Central memory CD4-positive, alpha-beta T cell (primary cell): Measurements from ENCODE around the gene OCA2.

ENCODE experiments used
- DNase-seq: peaks from one replicate; pipeline ENCODE4 v3.0.0; 2022

OCA2 gene

DNA sequence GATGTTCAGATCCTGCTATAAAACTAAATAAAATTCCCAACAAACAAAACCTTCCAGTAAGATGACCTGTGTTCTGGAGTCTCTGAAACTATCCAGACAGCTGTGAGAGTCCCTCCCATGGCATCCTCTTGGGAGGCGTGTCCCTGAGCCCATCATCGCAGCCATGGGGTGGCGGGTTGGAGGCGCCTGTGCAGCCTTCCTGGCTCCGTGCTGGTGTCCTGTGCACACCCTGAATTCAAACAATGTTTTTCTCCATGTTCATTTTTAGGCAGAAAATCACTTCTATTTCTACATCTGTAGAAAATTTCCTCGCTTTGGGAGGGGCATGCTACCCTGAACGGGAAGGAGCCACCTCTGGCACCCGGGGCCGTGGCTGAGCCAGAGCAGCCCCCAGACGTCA is 19.4 kb upstream of the OCA2 start:
- DNase-seq = no peak

DNA sequence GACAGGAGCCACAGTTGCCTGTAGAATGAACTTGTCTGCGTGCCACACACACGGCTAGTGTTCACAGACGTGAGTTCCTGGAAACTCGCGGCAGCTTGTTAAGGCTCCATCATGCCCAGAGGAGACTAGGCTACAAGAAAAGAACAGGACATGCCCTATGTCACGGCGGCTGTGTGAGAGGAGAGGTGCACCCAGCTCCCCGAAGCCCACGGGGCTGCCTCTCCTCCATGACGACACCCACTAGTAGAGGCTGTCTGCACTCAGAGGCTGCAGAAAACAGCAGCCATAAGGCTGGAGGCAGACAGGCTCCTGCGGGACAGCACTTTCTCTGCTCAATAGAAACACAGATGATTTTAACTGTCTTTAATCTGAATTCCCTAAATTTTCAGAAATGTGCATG is 19.0 kb upstream of the OCA2 start:
- no peak for DNase-seq

DNA sequence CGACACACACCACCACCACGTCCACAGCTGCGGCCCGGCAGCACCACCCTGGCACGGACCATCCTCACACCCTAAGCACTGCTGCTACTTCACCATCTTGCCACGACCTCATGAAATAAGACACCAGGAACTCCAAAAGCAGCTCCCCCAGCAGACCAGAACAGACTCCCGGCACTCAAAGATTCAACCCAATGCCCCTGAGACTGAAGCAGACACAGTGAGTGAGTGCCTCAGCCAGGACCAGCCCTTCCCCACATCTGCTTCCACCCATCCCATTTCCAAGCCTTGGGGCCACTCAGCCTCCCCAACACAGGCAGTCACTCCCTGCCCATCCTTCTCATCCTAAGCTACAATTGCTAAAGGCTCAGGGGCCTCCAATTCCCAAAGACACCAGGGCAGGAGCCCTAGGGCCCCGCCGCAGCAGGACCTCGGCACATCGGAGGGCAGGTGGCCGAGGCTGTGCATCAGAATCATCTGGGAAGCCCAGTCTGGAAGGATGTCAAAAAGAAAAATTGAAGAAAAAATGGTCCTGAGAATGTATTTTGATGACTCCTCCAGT is 18.4 kb upstream of the OCA2 start:
- no peak for DNase-seq

DNA sequence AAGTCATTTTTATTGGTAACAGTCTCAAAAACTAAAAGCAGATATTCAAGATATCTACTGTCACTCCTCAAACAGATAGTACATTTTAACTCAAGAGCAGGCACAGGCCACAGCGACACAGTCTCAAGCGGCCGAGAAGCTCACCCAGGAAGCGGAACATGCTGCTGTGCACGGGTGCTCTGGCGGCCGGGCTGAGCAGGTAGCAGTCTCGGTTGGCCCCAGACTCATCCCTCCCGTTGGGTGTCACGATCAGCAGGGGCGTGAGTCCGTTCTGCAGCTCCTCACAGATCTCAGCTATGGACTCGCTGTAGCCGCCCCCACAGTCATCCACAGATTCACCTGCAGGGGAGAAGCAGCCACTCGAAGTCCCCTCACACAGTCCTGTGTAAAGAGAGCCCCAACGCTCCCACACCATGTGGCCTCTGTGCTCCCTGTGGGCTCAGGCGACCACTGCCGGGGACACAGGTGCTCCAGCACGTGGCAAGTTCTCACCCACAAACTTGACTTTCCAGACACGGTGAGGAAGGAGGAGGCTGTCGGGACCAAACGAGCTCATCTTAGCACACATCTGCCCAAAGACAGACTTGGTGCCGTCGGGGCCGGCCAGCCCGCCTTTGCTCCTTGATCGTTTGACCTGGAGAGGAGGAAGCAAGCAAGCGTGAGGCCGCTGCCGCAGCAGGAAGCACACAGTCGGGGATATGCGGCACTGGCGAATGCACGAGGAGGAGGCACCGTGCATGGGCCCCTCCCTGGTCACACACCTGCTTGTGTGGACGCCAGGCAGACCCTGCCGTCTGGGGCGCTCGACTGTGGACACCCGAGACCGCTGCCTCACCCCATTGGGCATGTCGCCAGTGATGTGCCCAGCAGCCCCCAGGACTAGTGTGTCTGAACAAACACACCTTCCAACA is 17.7 kb upstream of the OCA2 start:
- DNase-seq = no peak

DNA sequence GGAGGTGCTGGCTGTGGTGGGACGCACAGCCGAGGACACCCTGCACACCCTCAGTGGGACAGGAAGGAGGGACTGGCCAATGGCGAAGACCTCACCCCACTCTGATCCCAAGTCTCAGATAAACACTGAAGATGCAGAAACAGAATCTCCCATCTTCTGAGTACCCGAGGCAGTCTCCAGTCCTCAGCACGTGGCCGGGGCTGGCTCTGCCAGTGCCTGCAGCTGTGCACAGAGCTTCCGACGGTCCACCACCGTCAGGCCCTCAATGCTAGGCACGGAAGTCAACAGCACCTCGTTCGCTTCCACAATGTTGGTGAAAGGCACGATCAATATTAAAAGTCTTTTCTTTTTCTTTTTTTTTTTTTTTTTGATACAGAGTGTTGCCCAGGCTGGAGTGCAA is 16.8 kb upstream of the OCA2 start:
- no peak for DNase-seq

DNA sequence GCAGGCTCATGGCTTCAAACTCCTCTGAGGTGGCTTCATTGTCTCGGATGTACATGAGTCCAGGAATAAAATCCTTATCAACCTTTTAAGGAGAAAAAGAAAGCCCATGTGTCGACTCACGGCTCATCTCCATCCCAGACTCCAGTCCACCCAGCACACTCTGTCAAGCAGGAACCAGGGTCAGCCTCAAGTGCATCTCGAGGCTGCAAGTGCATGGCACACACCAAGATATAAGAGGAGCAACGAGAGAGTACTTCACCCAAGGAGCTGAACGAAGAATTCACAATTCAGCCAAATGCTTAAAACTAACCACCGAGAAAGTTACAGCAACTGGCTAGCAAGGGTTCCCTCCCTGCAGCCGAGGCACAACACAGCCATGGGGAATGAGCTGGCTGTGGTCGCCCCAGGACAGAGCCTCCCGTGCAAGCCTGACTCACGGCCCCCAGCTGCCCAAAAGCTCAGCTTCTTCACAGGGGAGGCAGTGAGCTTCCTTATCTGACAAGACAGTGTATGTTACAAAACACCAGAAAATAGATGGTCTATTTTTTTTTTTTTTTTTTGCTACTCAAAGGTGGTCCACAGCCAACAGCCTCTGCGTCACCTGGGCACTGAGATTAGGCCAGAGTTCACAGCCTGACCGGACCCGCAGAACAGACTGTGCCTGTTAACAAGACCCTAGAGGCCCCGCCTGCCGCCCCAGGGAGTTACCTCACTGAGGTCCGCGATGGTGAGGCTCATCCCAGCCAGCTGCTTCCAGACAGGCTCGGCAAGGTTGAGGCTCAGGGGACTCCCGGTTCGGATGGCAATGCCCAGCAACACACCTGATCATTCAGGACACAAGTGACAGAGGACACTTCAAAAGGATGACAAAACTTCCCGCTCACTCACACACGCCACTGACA is 15.9 kb upstream of the OCA2 start:
- no peak for DNase-seq

DNA sequence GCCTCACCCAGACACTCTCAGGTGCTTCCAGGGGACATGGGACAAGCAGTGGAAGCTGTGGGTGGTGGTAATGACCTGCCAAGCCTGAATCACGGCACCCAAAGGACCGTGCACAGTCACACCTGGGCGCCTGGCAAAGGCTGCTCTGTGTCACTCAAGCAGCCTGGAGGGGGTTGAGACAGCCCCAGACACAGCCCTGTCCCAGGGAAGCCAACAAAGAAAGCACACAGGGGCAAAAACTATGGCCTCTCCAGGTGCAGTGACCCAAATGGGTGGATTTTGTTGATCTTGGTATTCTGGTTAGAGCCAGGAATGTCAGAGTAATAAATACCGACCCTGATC is 15.0 kb upstream of the OCA2 start:
- no peak for DNase-seq

DNA sequence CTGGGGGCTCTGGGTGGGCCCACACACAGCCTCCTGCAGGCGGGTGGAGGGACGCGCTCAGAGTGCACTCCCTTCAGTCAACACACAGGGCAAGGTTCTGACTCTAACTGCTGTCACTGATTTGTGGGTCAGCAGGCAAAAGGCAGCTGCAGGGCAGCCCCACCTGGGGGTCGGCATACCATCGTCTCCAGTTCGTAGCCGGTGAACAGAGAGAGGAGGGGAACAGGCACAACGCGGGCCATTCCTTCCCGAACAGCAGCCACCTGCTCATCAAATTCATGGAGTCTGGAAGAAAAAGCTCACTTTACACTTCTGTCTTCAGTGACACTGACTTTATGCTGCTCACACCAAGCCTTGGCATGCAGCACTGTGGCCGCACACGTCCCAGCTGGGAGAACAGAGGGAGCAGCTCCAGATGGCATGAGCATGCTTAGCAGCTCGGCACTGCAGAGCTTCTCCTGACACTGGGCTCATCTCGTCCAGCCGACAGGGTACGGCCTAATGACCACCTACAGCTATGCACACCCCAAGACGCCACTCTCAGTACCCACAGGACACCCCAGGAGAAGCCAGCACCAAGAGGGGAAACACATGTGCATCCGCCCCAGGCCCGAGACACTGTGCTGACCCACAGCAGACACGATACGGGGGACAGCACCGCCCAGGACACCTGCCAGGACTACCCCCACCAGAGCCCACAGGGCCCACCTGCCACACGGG is 14.4 kb upstream of the OCA2 start:
- DNase-seq = no peak

DNA sequence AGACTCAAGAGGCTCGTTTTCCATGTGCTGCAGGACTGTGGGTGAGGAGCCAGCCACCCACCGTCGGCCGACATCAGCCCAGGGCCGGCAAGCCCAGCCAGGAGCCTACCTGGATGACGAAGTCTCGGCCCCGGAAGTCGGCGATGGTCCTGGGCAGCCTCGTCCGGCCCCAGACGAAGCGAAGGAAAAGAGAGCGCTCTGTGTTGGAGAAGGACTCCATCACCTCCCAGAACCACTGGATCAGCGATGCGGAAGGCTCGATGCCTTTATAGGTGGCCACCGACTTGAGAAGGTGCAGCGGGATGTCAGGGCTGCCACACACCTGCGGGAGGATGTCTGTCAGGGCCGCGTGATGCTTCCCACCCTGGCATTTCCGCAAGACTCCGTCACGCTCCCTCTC is 13.8 kb upstream of the OCA2 start:
- no peak for DNase-seq

DNA sequence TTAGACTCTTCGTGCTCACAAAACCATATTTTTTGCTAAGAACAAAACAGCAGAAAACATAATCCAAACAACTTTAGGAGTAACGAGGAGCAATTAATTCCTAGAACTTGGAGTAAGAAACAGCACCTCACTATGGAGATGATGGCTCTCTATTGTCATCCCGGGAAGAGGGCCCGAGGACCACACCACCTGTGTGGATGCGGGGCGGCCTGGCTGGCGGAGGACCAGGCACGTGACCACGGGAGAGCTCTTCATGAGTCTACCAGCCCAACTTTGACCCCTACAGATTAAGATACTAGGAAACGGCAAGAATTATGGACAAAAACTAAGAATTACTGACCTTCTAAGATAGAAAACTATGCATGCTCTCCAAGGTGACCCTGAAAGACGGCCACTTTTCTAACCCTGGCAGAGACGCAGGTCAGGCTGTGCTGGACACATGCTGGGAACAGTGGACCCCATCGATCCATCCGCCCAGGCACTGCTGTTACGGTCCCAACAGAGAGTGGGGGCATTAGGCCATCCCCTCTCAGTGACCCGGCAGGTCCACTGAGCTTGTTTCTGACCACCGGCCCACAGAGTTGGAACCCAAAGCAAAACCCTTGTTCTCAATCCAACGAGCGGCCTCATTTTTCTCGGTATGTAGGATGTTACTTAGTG is 13.1 kb upstream of the OCA2 start:
- DNase-seq = no peak

DNA sequence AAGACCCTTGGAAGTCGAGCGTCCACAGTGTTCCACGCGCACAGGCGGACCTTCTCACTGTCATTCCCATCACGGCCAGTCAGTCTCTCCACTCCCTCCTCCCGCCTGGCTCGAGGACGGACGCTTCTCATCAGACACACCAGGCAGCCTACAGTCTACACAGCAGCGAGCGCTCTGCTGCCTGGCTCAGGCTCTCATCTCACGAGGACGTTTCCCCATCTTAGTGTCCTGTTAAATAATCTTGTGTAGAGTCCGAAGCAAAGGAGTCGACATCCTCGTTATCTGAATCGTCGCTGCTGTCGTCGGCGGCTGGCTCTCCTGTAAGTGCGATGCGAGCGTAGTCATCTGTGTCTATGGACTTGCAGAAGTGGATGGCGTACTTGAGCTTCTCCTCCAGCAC is 12.4 kb upstream of the OCA2 start:
- no peak for DNase-seq

DNA sequence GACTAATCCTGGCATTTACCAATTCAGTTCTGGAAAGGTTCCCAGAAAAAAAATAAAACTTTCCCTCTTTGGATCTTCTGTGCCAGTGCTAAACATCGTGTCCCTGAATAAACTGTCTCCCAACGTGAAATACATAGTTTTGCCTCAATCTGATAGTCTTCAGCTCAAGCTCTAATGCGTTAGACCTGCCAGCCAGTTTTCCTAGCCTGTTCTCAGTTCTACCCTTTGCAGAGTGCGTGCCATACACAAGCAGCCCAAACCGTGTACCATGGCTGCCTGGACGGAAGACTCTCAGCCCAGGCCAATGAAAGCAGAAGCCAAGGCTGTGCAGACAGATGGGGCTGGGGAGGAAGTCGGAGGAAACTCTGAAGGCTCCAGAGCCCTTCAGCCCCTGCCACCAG is 11.4 kb upstream of the OCA2 start:
- DNase-seq = no peak

DNA sequence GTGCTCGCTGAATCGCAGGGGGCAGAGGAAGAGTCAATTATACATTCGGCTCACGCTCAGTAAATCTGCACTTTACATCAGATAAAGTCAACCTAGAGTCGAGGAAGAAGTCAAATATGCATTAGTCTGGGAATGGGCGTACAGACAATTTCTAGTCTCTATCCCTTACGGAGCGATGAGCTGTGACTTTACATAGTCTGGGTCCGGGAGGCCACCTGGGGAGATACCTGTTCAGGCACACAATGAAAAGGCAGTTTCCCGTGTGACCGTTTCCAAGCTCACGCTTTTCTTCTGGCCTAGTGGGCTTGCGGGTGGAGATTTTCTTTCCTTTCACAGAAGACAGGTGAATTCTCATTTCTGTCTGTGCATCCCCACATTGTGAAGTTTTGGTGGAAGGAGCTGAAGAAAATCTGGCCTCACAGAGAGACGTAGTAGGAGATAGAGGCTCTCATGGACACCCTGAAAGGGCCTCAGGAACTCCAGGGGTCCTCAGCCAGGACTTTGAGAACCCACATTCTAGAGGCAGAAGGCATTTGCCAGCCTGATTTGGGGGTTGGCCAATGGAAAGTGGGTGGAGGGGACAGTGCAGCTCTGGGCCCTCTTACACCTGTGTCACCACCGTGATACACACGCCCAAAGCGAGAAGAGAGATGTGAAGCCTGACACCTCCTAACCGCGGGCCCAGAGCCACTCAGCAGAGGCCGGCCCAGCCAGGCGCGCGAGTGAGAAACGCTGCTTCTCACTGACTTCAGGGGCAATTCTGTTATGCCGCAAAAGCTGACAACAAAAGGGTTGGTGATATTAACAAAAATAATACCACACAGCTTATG is 10.7 kb upstream of the OCA2 start:
- DNase-seq = no peak

DNA sequence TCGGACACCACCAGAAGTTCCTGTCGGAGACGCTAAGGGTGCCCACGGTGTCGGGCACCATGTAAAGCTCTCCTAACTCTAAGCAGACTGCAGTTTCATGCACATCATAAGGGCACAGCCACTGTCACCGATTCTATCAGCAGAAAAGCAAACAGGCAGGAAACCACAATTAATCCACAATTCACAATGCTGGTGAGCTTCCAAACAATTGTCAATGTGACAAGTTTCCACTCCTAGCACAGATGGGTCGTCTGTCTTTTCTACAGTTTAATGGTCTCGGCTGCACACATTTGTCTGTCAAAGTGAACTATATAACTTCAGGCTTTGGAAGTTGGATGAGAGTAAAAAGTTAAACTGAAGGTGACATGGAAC is 8.8 kb upstream of the OCA2 start:
- DNase-seq = no peak

DNA sequence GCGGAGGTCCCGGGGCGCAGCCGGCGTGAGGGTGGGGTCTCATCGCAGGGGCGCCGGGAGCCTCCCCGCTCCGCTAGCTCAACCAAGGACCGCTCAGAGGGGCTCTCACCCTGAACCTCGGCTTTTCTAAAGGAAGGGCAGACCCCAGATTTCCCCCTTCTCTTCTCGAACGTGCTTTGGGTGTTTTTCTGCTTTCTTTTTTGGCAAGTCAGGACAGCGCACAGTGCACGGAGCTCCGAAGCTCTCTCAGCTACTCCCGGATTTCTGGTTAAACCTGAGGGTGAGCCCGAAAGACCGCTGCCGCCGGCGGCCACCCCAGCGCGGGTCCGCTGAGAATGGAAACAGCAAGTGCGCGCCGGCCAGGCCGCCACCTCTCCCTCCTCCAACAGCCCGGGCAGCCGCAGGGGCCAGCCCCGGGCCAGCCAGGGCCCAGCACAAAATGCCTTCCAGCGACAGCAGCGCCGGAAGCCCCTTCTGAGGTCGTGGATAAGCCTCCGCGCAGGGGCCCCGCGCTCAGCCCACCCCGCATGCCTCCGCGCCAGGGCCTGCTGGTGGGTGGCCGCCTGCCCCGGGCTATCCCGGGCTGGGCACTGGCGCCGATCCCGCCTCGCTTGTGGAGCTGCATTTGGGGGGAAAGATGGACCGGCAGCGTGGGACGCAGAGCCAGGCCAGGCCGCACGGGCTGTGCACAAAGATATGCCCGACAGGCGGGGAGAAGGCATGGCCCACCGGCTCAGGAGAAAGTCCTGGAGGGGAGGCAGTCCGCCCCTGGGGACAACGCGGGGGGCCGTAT is 8.2 kb upstream of the OCA2 start:
- no peak for DNase-seq

DNA sequence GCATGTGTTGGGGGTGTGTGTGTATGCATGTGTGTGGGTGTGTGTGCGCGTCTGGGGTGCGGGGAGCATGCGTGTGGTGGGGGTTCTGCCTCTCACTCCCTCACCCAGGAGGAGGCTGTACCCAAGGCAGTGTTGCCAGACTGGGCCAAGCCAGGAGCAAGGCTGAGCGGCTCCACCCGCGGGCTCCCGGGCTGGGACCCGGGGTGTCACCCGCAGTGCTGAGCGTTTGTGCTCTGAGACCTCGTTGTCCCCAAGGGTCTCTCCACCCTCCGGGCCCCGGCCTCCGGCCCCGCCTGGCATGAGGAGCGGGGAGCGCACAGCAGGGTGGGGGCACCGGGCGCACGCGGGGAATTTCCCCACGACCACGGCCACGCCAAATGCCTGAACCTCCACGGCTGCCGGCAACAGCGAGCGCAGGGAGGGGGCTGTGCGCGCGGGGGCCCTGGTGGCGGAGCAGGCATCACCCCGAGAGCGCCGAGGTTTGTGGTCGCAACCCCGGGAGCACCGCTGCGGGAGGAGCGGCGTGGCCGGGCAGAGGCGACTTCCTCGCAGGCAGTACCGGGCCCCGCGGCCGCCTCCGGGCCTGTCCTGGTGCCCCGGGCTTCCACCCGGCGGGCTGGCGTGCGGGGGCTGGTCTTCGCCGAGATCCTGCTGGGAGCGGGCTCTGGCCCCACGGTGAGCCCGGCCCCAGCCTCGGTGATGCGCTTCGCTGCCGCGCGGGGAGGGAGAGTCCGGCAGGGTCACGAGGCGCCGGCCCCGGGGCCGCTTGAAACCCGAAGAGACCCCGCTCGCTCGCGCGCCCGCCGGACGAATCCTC is 7.4 kb upstream of the OCA2 start:
- no peak for DNase-seq

DNA sequence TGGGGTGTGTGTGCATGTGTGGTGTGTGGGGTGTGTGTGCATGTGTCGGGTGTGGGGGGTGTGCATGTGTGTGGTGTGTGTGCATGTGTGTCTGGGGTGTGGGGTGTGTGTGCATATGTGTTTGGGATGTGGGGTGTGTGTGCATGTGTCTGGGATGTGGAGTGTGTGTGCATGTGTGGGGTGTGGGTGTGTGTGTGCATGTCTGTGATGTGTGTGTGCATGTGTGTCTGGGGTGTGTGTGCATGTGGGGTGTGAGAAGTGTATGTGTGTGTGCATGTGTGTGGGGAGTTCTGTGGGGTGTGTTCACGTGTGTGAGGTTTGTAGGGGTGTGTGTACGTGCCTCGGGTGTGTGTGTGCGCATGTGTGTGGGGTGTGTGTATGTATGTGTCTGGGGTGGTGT is 6.7 kb upstream of the OCA2 start:
- DNase-seq = no peak

DNA sequence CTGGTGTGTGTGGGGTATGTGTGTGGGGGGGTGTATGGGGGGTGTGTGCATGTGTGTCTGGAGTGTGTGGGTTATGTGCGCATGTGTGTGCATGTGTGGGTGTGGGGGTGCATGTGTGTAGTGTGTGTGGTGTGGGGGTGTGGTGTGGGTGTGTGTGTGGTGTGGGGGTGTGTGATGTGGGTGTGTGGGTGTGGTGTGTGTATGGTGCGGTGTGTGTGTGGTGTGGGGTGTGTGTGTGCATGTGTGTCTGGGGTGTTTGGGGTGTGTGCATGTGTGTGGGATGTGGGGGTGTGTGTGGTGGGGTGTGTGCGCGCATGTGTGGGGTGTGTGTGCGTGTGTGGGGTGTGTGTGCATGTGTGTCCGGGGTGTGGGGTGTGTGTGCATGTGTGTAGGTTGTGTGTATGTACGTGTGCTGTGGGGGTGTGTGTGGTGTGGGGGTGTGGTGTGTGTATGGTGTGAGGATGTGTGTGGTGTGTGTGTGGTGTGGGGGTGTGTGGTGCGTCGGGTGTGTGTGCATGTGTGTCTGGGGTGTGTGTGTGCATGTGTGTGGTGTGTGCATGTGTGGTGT is 6.2 kb upstream of the OCA2 start:
- no peak for DNase-seq

DNA sequence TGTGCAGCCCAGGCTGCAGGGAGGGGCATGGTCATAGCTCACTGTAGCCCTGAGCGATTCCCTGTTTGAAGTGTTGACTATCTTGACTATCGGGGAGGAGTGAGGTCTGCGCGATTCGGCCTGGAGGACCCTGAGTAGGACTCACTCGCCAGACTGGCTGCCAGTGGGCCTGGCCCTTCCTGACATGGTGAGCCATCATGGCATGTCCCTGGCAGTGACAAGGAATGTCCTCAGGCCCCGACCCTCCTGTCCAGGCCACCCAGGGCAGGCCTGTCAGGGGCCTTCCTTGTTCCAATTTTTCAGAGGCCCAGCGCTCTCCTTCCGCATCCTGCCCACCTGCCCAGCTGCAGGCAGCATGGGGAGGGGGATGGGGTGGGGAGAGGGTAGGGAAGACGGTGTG is 5.2 kb upstream of the OCA2 start:
- no peak for DNase-seq

DNA sequence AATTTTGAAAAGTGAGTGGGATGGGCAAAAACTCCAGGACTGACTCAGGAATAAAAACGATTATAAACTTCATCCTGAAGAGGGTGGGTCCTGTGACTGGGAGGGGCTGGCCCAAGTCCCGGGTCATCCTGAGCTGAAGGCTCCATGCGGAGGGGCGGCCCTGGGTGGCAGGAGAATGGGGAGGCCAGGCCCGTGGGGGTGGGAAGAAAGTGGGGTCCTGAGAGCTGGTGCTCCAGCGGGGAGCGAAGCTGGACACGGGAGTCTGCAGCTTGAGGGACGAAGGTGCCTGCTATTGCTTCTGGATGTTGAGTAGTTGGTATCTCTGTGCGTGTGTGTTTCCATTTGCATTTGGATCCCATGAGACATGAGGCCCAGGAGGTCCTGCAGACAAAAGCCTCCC is 4.7 kb upstream of the OCA2 start:
- DNase-seq = no peak
